HepG2 (cell line): Measurements from ENCODE around the gene VCAM1. TPM values are rescaled to one million over a fixed set of nuclear protein-coding genes. Genes with fewer than 3 reads are reported as not detected.

Source experiments
- AHDC1 ChIP-seq: sonication (generic); formaldehyde crosslinking; IDR thresholded peaks from 2 replicates; pipeline ENCODE4 v1.5.1; 2020; ENCODE audit warnings: mild to moderate bottlenecking, missing genetic modification reagents, borderline replicate concordance
- AHR ChIP-seq: IDR thresholded peaks from 2 replicates; pipeline ENCODE4 v1.6.1; 2018; ENCODE audit warnings: missing genetic modification reagents, missing compliant biosample characterization
- ATAD3A ChIP-seq: sonication (generic); formaldehyde crosslinking; IDR thresholded peaks from 2 replicates; pipeline ENCODE4 v1.4.0; 2020; ENCODE audit warnings: missing genetic modification reagents
- ATM ChIP-seq: fragments of 450-650 bp; IDR thresholded peaks from 2 replicates; pipeline ENCODE4 v1.7.1; 2017; ENCODE audit warnings: mild to moderate bottlenecking, borderline replicate concordance
- CAMTA2 ChIP-seq: sonication (generic); formaldehyde crosslinking; IDR thresholded peaks from 2 replicates; pipeline ENCODE4 v1.4.0; 2020; ENCODE audit warnings: mild to moderate bottlenecking, missing genetic modification reagents, borderline replicate concordance
- HNF4G ChIP-seq, 2 experiments: sonication (generic) in 1 of 2; formaldehyde crosslinking in 1 of 2; IDR thresholded peaks; 2 replicates each; pipeline versions ENCODE4 v1.4.0 to v1.6.1; 2011 to 2020; ENCODE audit warnings: borderline replicate concordance in 2 of 2, low read depth in 2 of 2, mild to moderate bottlenecking in 2 of 2, low read length in 1 of 2, missing genetic modification reagents in 1 of 2, moderate library complexity in 1 of 2
- KLF13 ChIP-seq: sonication (generic); formaldehyde crosslinking; IDR thresholded peaks from 2 replicates; pipeline ENCODE4 v1.4.0; 2020; ENCODE audit warnings: mild to moderate bottlenecking, missing genetic modification reagents
- LCORL ChIP-seq, 2 experiments: fragments of 450-650 bp in 1 of 2; sonication (generic) in 1 of 2; formaldehyde crosslinking in 1 of 2; IDR thresholded peaks; 2 replicates each; pipeline versions ENCODE4 v1.5.0 to v1.6.1; 2017 to 2020; ENCODE audit warnings: antibody characterized with exemption in 1 of 2, missing genetic modification reagents in 1 of 2
- NFKBIZ ChIP-seq: IDR thresholded peaks from 2 replicates; pipeline ENCODE4 v1.6.1; 2018; ENCODE audit warnings: missing genetic modification reagents, missing compliant biosample characterization
- PPARG ChIP-seq: conservative IDR thresholded peaks from 2 replicates; pipeline ENCODE4 v1.6.1; 2016; ENCODE audit warnings: missing biosample characterization, missing genetic modification reagents
- REXO4 ChIP-seq: sonication (generic); formaldehyde crosslinking; IDR thresholded peaks from 2 replicates; pipeline ENCODE4 v1.8.0; 2022; ENCODE audit warnings: missing genetic modification reagents, mild to moderate bottlenecking, borderline replicate concordance
- SRSF9 ChIP-seq: fragments of 200-400 bp; formaldehyde crosslinking; IDR thresholded peaks from 2 replicates; pipeline ENCODE4 v1.6.1; 2018; ENCODE audit warnings: borderline replicate concordance, mild to moderate bottlenecking, low read depth, low read length; ENCODE audit not compliant: insufficient read depth, poor library complexity, severe bottlenecking
- TMF1 ChIP-seq: sonication (generic); formaldehyde crosslinking; IDR thresholded peaks from 2 replicates; pipeline ENCODE4 v1.8.1; 2022; ENCODE audit warnings: low read depth, missing genetic modification reagents
- ZNF296 ChIP-seq: sonication (generic); formaldehyde crosslinking; conservative IDR thresholded peaks from 2 replicates; pipeline ENCODE4 v1.5.0; 2020; ENCODE audit warnings: mild to moderate bottlenecking, missing genetic modification reagents
- ZNF3 ChIP-seq: IDR thresholded peaks from 2 replicates; pipeline ENCODE4 v1.7.0; 2017; ENCODE audit warnings: inconsistent platforms
- ZNF33B ChIP-seq: sonication (generic); formaldehyde crosslinking; IDR thresholded peaks from 2 replicates; pipeline ENCODE4 v1.5.1; 2020; ENCODE audit warnings: mild to moderate bottlenecking, missing genetic modification reagents
- ZNF501 ChIP-seq: sonication (generic); formaldehyde crosslinking; IDR thresholded peaks from 2 replicates; pipeline ENCODE4 v1.5.1; 2020; ENCODE audit warnings: mild to moderate bottlenecking, moderate library complexity, missing genetic modification reagents
- ZNF609 ChIP-seq: sonication (generic); formaldehyde crosslinking; IDR thresholded peaks from 2 replicates; pipeline ENCODE4 v1.4.0; 2020; ENCODE audit warnings: mild to moderate bottlenecking, missing genetic modification reagents, borderline replicate concordance
- ZNF678 ChIP-seq: sonication (generic); formaldehyde crosslinking; IDR thresholded peaks from 2 replicates; pipeline ENCODE4 v1.4.0; 2020; ENCODE audit warnings: mild to moderate bottlenecking, missing genetic modification reagents
- ZNF740 ChIP-seq: sonication (generic); formaldehyde crosslinking; IDR thresholded peaks from 2 replicates; pipeline ENCODE4 v1.4.0; 2020; ENCODE audit warnings: missing genetic modification reagents
- polyA plus RNA-seq, 8 experiments: library from polyadenylated mRNA; depleted of rRNA in 3 of 8; stranded (reverse) in 7 of 8; unstranded in 1 of 8; fragments of >200 nt; fragmentation: Illumina TruSeq in 4 of 8; extraction: Trizol in 4 of 8; gene quantifications; 2 replicates each; pipeline versions ENCODE4 v1.2.1 to v1.2.3, GENCODE V29; 2011 to 2016; ENCODE audit warnings: low read depth in 4 of 8, missing spikeins in 1 of 8, mixed read lengths in 1 of 8; ENCODE audit not compliant: insufficient read depth in 1 of 8
- total RNA-seq, 5 experiments: library from RNA; depleted of rRNA; stranded (reverse); fragments of >200 nt; fragmentation: Illumina TruSeq; extraction: Trizol; gene quantifications; 2 replicates each; pipeline ENCODE4 v1.2.3, GENCODE V29; 2016; ENCODE audit warnings: low read depth in 1 of 5

Gene VCAM1
- total and polyA plus RNA-seq, 2 of the 13 experiments (the other 11 are each of a cell fraction or from before 2014, with no cell fraction given): not detected

- TF ChIP-seq ZNF609 (peak; percentile 84), AHR (CRISPR knock-in tag) (no peak), CAMTA2 (CRISPR knock-in tag) (no peak), ATAD3A (no peak), NFKBIZ (CRISPR knock-in tag) (no peak), PPARG (CRISPR knock-in tag) (0 out of 2 replicates have a peak, but pooled peaks have one; percentile 20), ATM (no peak), AHDC1 (CRISPR knock-in tag) (peak; percentile 93), SRSF9 (no peak), ZNF678 (CRISPR knock-in tag) (no peak), ZNF296 (CRISPR knock-in tag) (no peak), LCORL (IDR thresholded peaks at IDR 0.05) (no peak), LCORL (CRISPR knock-in tag; IDR thresholded peaks at IDR 0.05) (no peak), TMF1 (CRISPR knock-in tag) (no peak), ZNF740 (CRISPR knock-in tag) (no peak), ZNF3 (CRISPR knock-in tag) (no peak), KLF13 (CRISPR knock-in tag) (no peak), ZNF501 (CRISPR knock-in tag) (no peak), HNF4G (IDR thresholded peaks at IDR 0.05; ENCODE audit: borderline replicate concordance, low read depth, low read length) (peak; percentile 68), HNF4G (CRISPR knock-in tag; IDR thresholded peaks at IDR 0.05; ENCODE audit: borderline replicate concordance, low read depth) (no peak), ZNF33B (no peak), REXO4 (no peak)
Observed at GRCh38 chr1:100731309-100731708, 11.8 kb downstream of the VCAM1 start (continued).
